ENCODE data around the gene TMEM19.

The TMEM19 gene

DNA sequence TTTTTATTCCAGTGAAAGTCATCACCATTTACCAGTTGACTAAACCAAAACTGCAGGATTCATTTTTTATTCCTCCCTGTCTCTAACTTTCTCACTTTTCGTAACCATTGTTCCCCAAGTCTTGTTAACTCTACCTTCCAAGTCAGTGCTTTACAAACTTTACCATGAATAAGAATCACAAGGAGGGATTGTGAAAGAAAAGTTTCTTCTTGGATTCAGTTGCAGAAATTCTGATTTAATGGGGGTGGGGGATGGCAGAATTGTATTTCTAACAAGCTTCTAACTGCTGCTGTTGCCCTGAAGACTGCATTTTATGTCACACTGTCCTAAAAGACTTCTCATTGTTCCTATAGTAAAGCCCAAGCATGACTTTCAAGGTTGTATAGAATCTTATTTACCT, 63.8 kb downstream of the TMEM19 start:
- Histone ChIP-seq H3K27me3 (ENCODE audit: control insufficient read depth, low read length) (peaks cover 4% of the 10 kb centered on the region; the same call in 1 of the 2 replicates), H3K36me3 (ENCODE audit: control insufficient read depth, low read length) (no peaks in the 10 kb centered on the region), H3F3A (ENCODE audit: control insufficient read depth, insufficient read depth) (peaks cover 1% of the 10 kb centered on the region; the same call in 1 of the 2 replicates), H3K9me2 (replicated peaks; ENCODE audit: control insufficient read depth, low read length) (no peaks in the 10 kb centered on the region), H3K9me3 (ENCODE audit: control insufficient read depth, insufficient read depth, low read length) (no peaks in the 10 kb centered on the region), H3K4me3 (ENCODE audit: low read length) (no peak overlapping the region), H3K79me2 (ENCODE audit: control insufficient read depth, low read length) (peaks cover 4% of the 10 kb centered on the region), H4K20me1 (ENCODE audit: control insufficient read depth, insufficient read depth, low read depth, low read length) (no peaks in the 10 kb centered on the region), H3K4me1 (ENCODE audit: control insufficient read depth, low read length) (peaks cover 19% of the 10 kb centered on the region), H3K27ac (ENCODE audit: low read depth, low read length) (no peak overlapping the region), H3K4me2 (ENCODE audit: low read length) (no peak overlapping the region)
- TF ChIP-seq, protein P1, sequence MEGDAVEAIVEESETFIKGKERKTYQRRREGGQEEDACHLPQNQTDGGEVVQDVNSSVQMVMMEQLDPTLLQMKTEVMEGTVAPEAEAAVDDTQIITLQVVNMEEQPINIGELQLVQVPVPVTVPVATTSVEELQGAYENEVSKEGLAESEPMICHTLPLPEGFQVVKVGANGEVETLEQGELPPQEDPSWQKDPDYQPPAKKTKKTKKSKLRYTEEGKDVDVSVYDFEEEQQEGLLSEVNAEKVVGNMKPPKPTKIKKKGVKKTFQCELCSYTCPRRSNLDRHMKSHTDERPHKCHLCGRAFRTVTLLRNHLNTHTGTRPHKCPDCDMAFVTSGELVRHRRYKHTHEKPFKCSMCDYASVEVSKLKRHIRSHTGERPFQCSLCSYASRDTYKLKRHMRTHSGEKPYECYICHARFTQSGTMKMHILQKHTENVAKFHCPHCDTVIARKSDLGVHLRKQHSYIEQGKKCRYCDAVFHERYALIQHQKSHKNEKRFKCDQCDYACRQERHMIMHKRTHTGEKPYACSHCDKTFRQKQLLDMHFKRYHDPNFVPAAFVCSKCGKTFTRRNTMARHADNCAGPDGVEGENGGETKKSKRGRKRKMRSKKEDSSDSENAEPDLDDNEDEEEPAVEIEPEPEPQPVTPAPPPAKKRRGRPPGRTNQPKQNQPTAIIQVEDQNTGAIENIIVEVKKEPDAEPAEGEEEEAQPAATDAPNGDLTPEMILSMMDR (IDR thresholded peaks at IDR 0.05; ENCODE audit: low read depth, low read length, poor library complexity, severe bottlenecking), result no peak
- no peak for TF ChIP-seq EZH2phosphoT487 (IDR thresholded peaks at IDR 0.05; ENCODE audit: borderline replicate concordance, low read length)

DNA sequence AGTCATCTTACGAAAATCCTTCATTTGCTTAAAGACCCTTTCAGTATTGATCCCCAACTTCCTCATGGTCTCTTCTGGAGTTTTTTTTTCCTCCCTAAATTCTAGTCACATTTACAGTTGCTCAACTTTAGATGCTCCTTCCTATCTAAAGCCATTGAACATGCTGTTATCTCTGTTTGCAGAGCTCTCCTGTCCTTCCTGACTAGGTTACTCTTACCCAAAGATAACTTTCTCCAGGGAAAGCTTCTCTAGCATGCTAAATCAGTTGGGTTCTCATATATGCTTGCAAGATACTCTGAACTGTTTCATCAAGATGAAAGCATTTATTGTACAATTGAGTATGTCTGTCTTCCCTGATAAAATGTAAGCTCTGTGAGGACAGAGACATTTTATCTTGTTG, 67.0 kb downstream of the TMEM19 start:
- H3K4me1 ChIP-seq (ENCODE audit: control insufficient read depth, low read length), result peaks cover 21% of the 10 kb centered on the region
- peaks cover under 1% of the 10 kb centered on the region; the same call in 1 of the 2 replicates for H3K9me3 ChIP-seq (ENCODE audit: control insufficient read depth, insufficient read depth, low read length)
- H3K79me2 ChIP-seq (ENCODE audit: control insufficient read depth, low read length), result peaks cover 37% of the 10 kb centered on the region
- peaks cover 4% of the 10 kb centered on the region; the same call in 1 of the 2 replicates for H3K27me3 ChIP-seq (ENCODE audit: control insufficient read depth, low read length)
- H3K4me3 ChIP-seq (ENCODE audit: low read length), result no peak overlapping the region
- no peak overlapping the region for H3K4me2 ChIP-seq (ENCODE audit: low read length)
- TF ChIP-seq EZH2phosphoT487 (IDR thresholded peaks at IDR 0.05; ENCODE audit: borderline replicate concordance, low read length), result no peak
- TF ChIP-seq, protein P1 (IDR thresholded peaks at IDR 0.05; ENCODE audit: low read depth, low read length, poor library complexity, severe bottlenecking), result no peak
- H3F3A ChIP-seq (ENCODE audit: control insufficient read depth, insufficient read depth), result no peaks in the 10 kb centered on the region
- H3K9me2 ChIP-seq (replicated peaks; ENCODE audit: control insufficient read depth, low read length), result no peaks in the 10 kb centered on the region
- peaks cover 18% of the 10 kb centered on the region; the same call in 1 of the 2 replicates for H4K20me1 ChIP-seq (ENCODE audit: control insufficient read depth, insufficient read depth, low read depth, low read length)
- H3K27ac ChIP-seq (ENCODE audit: low read depth, low read length), result no peak overlapping the region
- H3K36me3 ChIP-seq (ENCODE audit: control insufficient read depth, low read length), result peaks cover 21% of the 10 kb centered on the region
